ENCODE results near the gene FGFBP2.

DNA sequence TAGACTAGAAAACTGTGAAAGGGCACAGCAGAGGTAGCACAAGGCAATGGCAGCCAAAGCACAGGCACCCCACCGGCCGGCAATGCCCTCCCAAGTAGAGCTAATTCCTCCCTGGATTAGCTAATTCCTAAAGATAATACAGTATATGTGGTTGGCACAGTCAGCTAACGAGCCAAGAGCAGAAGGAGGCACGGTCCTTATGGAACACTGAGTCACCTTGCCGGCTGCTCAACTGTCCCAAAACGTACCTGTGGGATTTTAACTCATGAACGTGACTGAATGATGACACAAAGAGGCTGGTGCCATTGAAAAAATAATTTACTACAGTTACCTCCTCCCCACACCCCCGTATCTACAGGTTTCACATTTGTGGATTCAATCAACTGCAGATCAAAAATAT is 15.3 kb downstream of the FGFBP2 start:
- TF ChIP-seq, protein P1, sequence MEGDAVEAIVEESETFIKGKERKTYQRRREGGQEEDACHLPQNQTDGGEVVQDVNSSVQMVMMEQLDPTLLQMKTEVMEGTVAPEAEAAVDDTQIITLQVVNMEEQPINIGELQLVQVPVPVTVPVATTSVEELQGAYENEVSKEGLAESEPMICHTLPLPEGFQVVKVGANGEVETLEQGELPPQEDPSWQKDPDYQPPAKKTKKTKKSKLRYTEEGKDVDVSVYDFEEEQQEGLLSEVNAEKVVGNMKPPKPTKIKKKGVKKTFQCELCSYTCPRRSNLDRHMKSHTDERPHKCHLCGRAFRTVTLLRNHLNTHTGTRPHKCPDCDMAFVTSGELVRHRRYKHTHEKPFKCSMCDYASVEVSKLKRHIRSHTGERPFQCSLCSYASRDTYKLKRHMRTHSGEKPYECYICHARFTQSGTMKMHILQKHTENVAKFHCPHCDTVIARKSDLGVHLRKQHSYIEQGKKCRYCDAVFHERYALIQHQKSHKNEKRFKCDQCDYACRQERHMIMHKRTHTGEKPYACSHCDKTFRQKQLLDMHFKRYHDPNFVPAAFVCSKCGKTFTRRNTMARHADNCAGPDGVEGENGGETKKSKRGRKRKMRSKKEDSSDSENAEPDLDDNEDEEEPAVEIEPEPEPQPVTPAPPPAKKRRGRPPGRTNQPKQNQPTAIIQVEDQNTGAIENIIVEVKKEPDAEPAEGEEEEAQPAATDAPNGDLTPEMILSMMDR (IDR thresholded peaks at IDR 0.05): no peak
- TF ChIP-seq POLR2A (IDR thresholded peaks at IDR 0.05): no peak

Measured in uterus (tissue), 2 donors.